Nephron (organoid): ENCODE data around the gene AHI1.

ENCODE experiments used
- H3K27ac Mint-ChIP-seq, 3 experiments: 2 replicates each; pipeline ENCODE4 v1.8.0; 2020; ENCODE audit warnings: mixed read lengths in 3 of 3, mild to moderate bottlenecking in 2 of 3, moderate library complexity in 1 of 3
- H3K27me3 Mint-ChIP-seq: 2 replicates; pipeline ENCODE4 v1.8.0; 2021; ENCODE audit warnings: low read depth, mild to moderate bottlenecking, moderate library complexity, mixed read lengths
- H3K36me3 Mint-ChIP-seq: 2 replicates; pipeline ENCODE4 v1.8.0; 2020; ENCODE audit warnings: low read depth, mixed read lengths
- H3K4me1 Mint-ChIP-seq: 2 replicates; pipeline ENCODE4 v1.8.0; 2020; ENCODE audit warnings: mixed read lengths
- H3K4me3 Mint-ChIP-seq, 3 experiments: 2 replicates each; pipeline ENCODE4 v1.8.0; 2020; ENCODE audit warnings: mild to moderate bottlenecking in 3 of 3, mixed read lengths in 3 of 3, moderate library complexity in 2 of 3
- H3K9me3 Mint-ChIP-seq: 2 replicates; pipeline ENCODE4 v1.8.0; 2020; ENCODE audit warnings: mixed read lengths
- TF ChIP-seq, protein P1 (sequence below), 3 experiments: fragments of 200-600 bp; sonication (generic); IDR thresholded peaks; one replicate each; pipeline ENCODE4 v1.5.0; 2021; ENCODE audit warnings: antibody characterized with exemption in 3 of 3; ENCODE audit not compliant: unreplicated experiment in 3 of 3

Gene AHI1

DNA sequence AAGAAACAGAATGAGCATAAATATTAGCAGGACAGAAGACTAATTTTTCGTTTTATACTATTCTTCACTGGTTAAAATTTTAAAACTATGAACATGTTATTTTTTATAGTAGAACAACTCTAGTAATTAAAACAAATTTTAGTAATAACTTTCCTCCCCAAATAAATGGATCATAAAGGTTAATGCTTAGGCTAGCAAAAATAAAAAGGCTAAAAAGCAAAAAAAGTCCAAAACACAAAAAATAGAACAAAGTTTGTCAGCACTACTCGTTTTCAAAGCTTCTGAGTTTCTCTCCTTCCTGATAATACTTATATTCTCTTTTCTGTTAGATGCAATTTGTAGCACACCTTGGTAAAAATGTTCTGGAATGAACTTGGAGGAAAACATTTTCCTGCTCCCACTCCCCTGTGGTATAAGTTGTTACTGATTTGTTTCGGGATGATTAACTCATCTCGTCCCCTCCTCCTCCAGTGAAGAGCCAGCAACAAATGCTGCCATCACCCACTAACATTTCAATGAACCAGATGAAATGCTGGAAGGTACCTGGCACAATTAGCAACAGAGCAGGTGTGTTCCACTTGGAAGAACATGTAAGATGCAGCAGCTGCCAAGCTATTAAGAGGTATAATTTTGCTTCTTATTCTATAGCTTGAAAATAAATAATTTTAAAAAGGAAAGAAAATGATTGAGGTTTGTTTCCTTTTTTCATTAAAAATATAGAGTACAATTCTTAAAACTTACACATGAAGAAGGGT, 185.9 kb downstream of the AHI1 start:
- Mint-ChIP-seq H3K27ac (no peak overlapping the region), H3K27me3 (no peaks in the 10 kb centered on the region), H3K4me3 (no peak overlapping the region), H3K4me1 (peaks cover 4% of the 10 kb centered on the region), H3K9me3 (no peaks in the 10 kb centered on the region), H3K36me3 (peaks cover 8% of the 10 kb centered on the region)
- TF ChIP-seq, protein P1, sequence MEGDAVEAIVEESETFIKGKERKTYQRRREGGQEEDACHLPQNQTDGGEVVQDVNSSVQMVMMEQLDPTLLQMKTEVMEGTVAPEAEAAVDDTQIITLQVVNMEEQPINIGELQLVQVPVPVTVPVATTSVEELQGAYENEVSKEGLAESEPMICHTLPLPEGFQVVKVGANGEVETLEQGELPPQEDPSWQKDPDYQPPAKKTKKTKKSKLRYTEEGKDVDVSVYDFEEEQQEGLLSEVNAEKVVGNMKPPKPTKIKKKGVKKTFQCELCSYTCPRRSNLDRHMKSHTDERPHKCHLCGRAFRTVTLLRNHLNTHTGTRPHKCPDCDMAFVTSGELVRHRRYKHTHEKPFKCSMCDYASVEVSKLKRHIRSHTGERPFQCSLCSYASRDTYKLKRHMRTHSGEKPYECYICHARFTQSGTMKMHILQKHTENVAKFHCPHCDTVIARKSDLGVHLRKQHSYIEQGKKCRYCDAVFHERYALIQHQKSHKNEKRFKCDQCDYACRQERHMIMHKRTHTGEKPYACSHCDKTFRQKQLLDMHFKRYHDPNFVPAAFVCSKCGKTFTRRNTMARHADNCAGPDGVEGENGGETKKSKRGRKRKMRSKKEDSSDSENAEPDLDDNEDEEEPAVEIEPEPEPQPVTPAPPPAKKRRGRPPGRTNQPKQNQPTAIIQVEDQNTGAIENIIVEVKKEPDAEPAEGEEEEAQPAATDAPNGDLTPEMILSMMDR (IDR thresholded peaks at IDR 0.05; ENCODE audit: unreplicated experiment in 3 of 3): no peak

GRCh38 chr6:135310291-135310690, 187.2 kb downstream of the AHI1 start:
- no peak overlapping the region for H3K27ac Mint-ChIP-seq
- no peaks in the 10 kb centered on the region for H3K27me3 Mint-ChIP-seq

DNA sequence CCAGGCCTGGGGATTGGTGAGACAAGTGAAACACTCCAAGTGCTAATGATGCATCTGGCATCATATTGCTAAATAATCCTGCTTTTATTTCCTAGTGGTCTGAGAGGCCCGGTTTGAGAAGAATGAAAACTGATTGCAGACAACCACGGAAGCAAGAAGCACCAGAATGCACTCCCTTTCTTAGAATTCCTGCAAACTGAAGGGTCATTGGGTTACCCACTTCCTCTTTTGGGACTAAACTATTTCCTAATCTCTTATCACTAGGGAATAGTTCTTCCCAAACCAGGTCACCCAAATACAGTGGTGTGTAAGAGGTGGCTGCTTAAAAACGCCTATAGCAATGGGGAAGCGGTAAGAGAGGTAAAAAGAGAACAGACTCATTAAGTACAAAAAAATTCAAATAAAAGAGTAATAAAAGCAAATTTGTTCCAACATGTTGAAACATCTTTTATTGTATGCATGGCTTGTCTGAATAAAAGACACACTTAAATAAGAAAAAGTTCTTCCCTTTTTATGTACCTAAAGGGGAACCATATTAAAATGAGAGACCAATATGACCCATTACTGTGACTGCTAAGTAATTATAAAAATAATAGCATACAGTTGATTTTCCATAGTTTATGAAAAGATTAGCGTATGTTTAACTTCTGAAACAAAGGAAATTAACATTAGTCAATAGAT, 190.7 kb downstream of the AHI1 start:
- H3K27me3 Mint-ChIP-seq: no peaks in the 10 kb centered on the region
- H3K9me3 Mint-ChIP-seq: no peaks in the 10 kb centered on the region
- peaks cover 4% of the 10 kb centered on the region for H3K4me1 Mint-ChIP-seq
- H3K36me3 Mint-ChIP-seq: no peaks in the 10 kb centered on the region
- H3K27ac Mint-ChIP-seq: no peak overlapping the region
- H3K4me3 Mint-ChIP-seq: no peak overlapping the region
- TF ChIP-seq, protein P1 (IDR thresholded peaks at IDR 0.05; ENCODE audit: unreplicated experiment in 3 of 3): no peak

More at GRCh38 chr6:135310291-135310690, 187.2 kb downstream of the AHI1 start:
- Mint-ChIP-seq H3K4me1 (peaks cover 4% of the 10 kb centered on the region), H3K4me3 (no peak overlapping the region), H3K9me3 (no peaks in the 10 kb centered on the region), H3K36me3 (peaks cover 4% of the 10 kb centered on the region)
- TF ChIP-seq, protein P1 (IDR thresholded peaks at IDR 0.05; ENCODE audit: unreplicated experiment in 3 of 3): no peak

DNA sequence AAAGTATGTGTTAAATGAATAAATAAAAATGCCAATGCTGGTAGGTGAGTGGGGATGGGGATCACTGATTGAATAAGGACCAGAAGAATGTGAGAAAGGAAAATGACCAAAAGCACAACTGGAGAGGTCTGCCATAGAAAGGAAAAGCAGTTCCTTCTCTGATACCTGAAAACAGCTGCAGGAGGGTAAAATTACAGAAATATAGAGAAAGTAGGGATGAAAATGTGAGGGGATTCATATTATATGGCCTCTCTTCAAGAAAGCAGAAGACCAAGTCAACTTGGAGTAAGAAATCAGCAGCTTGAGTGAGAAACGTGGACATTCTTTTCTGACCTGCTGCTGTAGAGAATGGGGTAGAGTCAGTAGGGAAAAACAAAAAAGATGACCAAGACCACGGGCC, 191.4 kb downstream of the AHI1 start:
- TF ChIP-seq, protein P1 (IDR thresholded peaks at IDR 0.05; ENCODE audit: unreplicated experiment in 3 of 3): no peak
- Mint-ChIP-seq H3K27ac (no peak overlapping the region), H3K9me3 (no peaks in the 10 kb centered on the region), H3K4me3 (no peak overlapping the region), H3K4me1 (no peaks in the 10 kb centered on the region), H3K27me3 (no peaks in the 10 kb centered on the region), H3K36me3 (no peaks in the 10 kb centered on the region)

DNA sequence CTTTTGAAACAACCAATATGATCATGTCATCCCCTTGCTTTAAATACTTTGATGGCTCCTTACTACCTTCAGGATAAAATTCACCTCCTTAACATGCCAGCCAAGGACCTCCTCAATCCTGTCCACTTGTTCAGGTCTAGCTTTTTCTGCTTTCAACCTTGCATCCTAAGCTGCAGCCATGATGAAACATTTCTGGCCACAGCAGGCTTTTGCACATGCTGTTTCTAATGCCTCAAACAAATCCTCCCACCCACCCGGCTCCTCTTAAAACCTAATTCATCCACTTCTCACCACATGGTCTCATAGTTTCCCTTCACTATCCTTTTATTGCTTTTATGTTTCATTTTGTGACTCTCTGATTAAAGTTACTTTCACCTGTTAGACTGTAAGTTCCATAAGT, 191.9 kb downstream of the AHI1 start:
- Mint-ChIP-seq H3K36me3 (no peaks in the 10 kb centered on the region), H3K9me3 (no peaks in the 10 kb centered on the region), H3K27me3 (no peaks in the 10 kb centered on the region), H3K4me3 (no peak overlapping the region), H3K4me1 (no peaks in the 10 kb centered on the region), H3K27ac (no peak overlapping the region)
- TF ChIP-seq, protein P1 (IDR thresholded peaks at IDR 0.05; ENCODE audit: unreplicated experiment in 3 of 3): no peak
